GM21825 (cell line): Measurements from ENCODE around the gene MATN1.

Source experiments
- ATAC-seq: cut with Tn5 transposase; IDR thresholded peaks from one replicate; pipeline ENCODE4 v1.9.1; 2021; ENCODE audit warnings: mild to moderate bottlenecking, moderate library complexity; ENCODE audit not compliant: unreplicated experiment

Gene MATN1

GRCh38 chr1:30758121-30758688, 34.8 kb upstream of the MATN1 start:
- no peak for ATAC-seq

- ATAC-seq = no peak
Observed at GRCh38 chr1:30757352-30758120, 34.2 kb upstream of the MATN1 start, which contains the start of gene LAPTM5. Gene LAPTM5, minus strand, starts transcription at chr1:30757774. Its CDS starts 29 bp downstream, at chr1:30757745.

- no peak for ATAC-seq
Observed at GRCh38 chr1:30756545-30757351, 33.4 kb upstream of the MATN1 start.

- ATAC-seq = no peak
Observed at GRCh38 chr1:30756206-30756544, 32.8 kb upstream of the MATN1 start.

- no peak for ATAC-seq
Observed at GRCh38 chr1:30755746-30756145, 32.4 kb upstream of the MATN1 start.

- ATAC-seq = no peak
Observed at GRCh38 chr1:30755334-30755733, 31.9 kb upstream of the MATN1 start.

GRCh38 chr1:30754684-30755171, 31.3 kb upstream of the MATN1 start:
- peak; percentile 42 for ATAC-seq

- ATAC-seq = no peak
Observed at GRCh38 chr1:30753660-30754123, 30.3 kb upstream of the MATN1 start.

GRCh38 chr1:30753118-30753517, 29.7 kb upstream of the MATN1 start:
- ATAC-seq = no peak

- ATAC-seq = no peak
Observed at GRCh38 chr1:30752651-30752908, 29.2 kb upstream of the MATN1 start.

- no peak for ATAC-seq
Observed at GRCh38 chr1:30751830-30752650, 28.7 kb upstream of the MATN1 start.

GRCh38 chr1:30750731-30751291, 27.4 kb upstream of the MATN1 start:
- ATAC-seq = peak; percentile 23

GRCh38 chr1:30749691-30750583, 26.6 kb upstream of the MATN1 start:
- ATAC-seq = no peak

- ATAC-seq = no peak
Observed at GRCh38 chr1:30748699-30749401, 25.5 kb upstream of the MATN1 start.

- no peak for ATAC-seq
Observed at GRCh38 chr1:30748098-30748698, 24.8 kb upstream of the MATN1 start.

GRCh38 chr1:30747033-30748008, 23.9 kb upstream of the MATN1 start:
- ATAC-seq = no peak

- ATAC-seq = no peak
Observed at GRCh38 chr1:30746212-30747032, 23.0 kb upstream of the MATN1 start.
